Fibroblast of mammary gland (primary cell): ENCODE data around the gene CYBC1.
A peak's percentile ranks its signal among the peaks of the same experiment; 100 is the strongest.

ENCODE experiments used
- DNase-seq: peaks from one replicate; pipeline ENCODE4 v3.0.0-alpha.2; 2010; ENCODE audit warnings: low read depth
- H3K4me3 ChIP-seq: 2 replicates; pipeline ENCODE4 v1.5.1; 2011; ENCODE audit warnings: low read depth, mild to moderate bottlenecking, low read length, moderate library complexity; ENCODE audit not compliant: control insufficient read depth
- TF ChIP-seq, protein P1 (sequence below): conservative IDR thresholded peaks from 2 replicates; pipeline ENCODE4 v1.5.1; 2011; ENCODE audit warnings: low read depth, low read length, inconsistent platforms; ENCODE audit not compliant: control insufficient read depth, insufficient read depth

CYBC1 gene

DNA sequence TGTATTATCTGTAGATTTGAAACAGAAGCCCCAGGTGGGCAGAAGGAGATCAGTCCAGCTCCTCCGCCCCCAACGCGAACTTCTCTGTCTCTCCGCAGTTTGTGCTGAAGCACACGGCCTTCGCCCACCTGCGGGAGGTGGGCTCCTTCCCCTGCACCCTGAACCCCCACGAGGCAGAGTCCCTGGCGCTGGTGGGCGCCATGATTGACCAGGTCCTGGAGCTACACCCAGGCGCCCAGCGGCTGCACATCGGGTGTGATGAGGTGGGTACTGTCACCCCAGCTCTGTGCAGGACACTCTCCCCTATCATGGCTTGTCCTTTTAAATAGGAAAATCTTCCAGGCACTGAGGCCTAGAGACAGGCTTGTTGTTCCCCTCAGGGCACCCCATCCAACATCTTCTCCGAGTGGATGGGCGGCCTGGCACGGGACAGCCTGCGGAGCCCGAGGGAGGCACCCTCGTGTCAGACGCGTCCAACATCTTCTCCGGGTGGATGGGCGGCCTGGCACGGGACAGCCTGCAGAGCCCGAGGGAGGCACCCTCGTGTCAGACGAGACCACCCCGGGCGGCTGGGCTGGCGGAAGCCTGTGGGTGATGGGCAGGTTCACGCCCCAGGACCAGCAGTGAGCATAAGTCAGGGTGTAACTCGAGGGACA is 16.9 kb downstream of the CYBC1 start:
- no peak overlapping the region for H3K4me3 ChIP-seq
- TF ChIP-seq, protein P1, sequence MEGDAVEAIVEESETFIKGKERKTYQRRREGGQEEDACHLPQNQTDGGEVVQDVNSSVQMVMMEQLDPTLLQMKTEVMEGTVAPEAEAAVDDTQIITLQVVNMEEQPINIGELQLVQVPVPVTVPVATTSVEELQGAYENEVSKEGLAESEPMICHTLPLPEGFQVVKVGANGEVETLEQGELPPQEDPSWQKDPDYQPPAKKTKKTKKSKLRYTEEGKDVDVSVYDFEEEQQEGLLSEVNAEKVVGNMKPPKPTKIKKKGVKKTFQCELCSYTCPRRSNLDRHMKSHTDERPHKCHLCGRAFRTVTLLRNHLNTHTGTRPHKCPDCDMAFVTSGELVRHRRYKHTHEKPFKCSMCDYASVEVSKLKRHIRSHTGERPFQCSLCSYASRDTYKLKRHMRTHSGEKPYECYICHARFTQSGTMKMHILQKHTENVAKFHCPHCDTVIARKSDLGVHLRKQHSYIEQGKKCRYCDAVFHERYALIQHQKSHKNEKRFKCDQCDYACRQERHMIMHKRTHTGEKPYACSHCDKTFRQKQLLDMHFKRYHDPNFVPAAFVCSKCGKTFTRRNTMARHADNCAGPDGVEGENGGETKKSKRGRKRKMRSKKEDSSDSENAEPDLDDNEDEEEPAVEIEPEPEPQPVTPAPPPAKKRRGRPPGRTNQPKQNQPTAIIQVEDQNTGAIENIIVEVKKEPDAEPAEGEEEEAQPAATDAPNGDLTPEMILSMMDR, result no peak
- DNase-seq, result no peak

DNA sequence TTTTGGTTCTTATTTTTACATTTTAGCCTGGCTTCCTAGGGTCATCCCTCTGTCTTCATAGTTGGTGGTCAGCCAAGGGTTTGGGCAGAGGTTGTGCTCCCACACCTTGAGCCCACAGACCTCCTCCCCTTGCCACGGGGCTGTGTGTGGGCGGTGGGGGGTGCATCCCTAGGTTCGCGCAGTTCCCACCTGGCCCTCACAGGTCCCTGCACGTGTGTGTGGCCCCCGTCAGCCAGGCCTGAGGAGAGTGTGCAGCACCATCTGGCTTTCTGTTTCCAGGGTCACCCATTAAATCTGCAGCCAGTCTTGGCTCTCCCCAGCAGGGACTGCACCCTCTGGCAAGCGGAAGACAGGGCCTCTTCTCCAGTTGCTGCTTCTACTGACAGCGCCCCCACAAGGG is 18.5 kb downstream of the CYBC1 start:
- TF ChIP-seq, protein P1, result no peak

DNA sequence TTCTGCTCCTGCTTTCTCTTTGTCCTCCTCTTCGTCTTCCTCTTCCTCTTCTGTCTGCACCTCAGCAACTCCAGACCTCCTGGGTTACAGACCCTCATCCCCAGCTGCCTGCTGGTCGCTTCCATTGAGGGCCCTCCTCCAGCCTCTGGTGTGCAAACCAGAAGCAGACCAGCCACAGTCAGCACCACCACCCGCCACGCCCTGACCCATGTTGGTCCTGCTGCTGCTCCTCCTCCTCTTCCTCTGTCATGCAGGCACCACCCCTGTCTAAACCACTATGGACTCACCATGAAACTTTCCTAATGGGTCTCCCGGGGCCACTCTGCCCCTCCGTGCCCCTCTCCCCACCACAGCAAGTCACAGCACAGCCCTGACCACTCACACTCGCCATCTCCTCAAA is 20.7 kb downstream of the CYBC1 start:
- no peak for DNase-seq
- TF ChIP-seq, protein P1, result no peak
- H3K4me3 ChIP-seq, result no peak overlapping the region

More for the DNA sequence above, 18.5 kb downstream of the CYBC1 start:
- no peak for DNase-seq
- H3K4me3 ChIP-seq, result no peak overlapping the region

DNA sequence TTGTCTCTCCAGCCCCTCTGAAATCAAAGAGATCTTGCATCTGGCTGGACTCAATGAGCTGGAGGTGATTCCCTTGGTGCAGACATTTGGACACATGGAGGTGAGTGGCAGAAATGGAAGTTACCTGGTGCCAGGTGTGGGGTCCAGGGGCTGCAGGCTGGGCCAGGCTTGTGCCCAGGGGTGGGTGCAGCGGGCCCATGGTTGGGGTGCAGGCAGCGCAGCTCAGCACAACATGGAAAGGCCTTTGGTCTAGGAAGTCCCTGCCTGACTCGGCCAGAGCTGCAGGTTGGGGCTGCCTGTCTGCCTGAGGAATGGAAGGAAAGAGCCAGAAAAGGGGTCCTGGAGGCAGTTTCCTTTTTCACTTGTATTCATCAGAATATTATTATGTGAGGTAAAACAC is 22.0 kb downstream of the CYBC1 start:
- TF ChIP-seq, protein P1, result no peak
- no peak overlapping the region for H3K4me3 ChIP-seq
- DNase-seq, result no peak

DNA sequence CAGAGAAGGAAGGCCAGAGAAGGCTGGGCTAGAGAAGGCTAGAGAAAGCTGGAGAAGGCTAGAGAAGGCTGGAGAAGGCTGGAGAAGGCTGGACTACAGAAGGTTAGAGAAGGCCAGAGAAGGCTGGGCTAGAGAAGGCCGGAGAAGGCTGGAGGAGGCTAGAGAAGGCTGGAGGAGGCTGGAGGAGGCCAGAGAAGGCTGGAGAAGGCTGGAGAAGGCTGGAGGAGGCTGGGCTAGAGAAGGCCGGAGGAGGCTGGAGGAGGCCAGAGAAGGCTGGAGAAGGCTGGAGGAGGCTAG is 25.7 kb downstream of the CYBC1 start:
- TF ChIP-seq, protein P1, result no peak
- DNase-seq, result no peak
- H3K4me3 ChIP-seq, result no peak overlapping the region

DNA sequence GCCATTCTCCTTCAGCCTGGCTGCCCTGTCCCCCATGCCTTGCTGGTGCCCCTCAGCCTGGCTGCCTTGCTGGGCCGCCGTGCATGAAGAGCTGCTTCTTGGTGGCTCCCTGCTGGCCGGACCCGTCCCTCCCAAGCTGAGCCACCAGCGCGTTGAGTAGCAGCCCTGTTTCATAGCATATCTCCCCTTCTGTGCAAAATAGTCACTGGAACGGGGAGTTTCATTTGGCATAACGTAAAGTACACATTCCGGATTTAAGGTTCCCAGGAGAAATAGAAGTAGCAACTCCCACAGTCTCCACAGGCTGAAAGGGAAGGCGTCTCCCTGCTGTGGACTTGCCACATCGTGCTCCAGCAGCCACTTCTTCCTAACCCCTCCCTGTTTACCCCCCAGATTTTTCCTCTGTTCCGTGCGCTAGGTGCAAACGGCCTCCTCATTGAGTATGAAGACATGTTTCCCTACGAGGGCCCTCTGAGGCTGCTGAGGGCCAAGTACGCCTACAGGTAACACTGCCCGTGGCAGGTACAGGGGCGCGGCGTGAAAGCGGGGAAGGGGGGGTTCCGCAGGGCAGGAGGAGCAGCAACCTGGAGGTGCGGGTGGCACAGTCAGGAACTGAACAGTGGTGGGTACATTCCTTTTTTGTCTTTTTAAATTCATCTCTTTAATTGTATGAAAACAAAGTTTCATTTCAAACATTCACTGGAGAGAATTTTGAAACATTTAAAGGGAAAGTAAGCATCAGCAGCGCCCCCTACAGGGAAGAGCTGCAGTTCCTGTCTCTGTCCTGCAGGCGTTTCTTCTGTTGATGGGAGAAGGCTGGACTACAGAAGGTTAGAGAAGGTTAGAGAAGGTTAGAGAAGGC is 26.3 kb downstream of the CYBC1 start:
- peak; percentile 61 for DNase-seq
- TF ChIP-seq, protein P1, result peak; percentile 78
- no peak overlapping the region for H3K4me3 ChIP-seq
